Prostate gland (tissue), 2 donors: ENCODE measurements around the gene CAPNS2.

Experiments used
- POLR2A ChIP-seq: fragments of 450-650 bp; IDR thresholded peaks from one replicate; pipeline ENCODE4 v1.6.1; 2016; ENCODE audit warnings: antibody characterized with exemption, mild to moderate bottlenecking
- POLR2AphosphoS5 ChIP-seq: sonication (generic); formaldehyde crosslinking; IDR thresholded peaks from one replicate; pipeline ENCODE4 v1.6.1; 2017; ENCODE audit warnings: antibody characterized with exemption
- TF ChIP-seq, protein P1 (sequence below), 4 experiments: fragments of 200-600 bp in 2 of 4; fragments of 450-650 bp in 2 of 4; sonication (generic) in 2 of 4; IDR thresholded peaks; 1 replicate in 3 of 4; 2 replicates in 1 of 4; pipeline ENCODE4 v1.5.1; 2016 to 2019; ENCODE audit warnings: antibody characterized with exemption in 4 of 4, mild to moderate bottlenecking in 2 of 4, moderate library complexity in 2 of 4

- TF ChIP-seq, protein P1, sequence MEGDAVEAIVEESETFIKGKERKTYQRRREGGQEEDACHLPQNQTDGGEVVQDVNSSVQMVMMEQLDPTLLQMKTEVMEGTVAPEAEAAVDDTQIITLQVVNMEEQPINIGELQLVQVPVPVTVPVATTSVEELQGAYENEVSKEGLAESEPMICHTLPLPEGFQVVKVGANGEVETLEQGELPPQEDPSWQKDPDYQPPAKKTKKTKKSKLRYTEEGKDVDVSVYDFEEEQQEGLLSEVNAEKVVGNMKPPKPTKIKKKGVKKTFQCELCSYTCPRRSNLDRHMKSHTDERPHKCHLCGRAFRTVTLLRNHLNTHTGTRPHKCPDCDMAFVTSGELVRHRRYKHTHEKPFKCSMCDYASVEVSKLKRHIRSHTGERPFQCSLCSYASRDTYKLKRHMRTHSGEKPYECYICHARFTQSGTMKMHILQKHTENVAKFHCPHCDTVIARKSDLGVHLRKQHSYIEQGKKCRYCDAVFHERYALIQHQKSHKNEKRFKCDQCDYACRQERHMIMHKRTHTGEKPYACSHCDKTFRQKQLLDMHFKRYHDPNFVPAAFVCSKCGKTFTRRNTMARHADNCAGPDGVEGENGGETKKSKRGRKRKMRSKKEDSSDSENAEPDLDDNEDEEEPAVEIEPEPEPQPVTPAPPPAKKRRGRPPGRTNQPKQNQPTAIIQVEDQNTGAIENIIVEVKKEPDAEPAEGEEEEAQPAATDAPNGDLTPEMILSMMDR (IDR thresholded peaks at IDR 0.05) = no peak
- no peak for TF ChIP-seq POLR2AphosphoS5
- TF ChIP-seq POLR2A = no peak
Observed at GRCh38 chr16:55539049-55539448, 27.4 kb upstream of the CAPNS2 start.
